ENCODE data around the gene PIP5KL1.

Gene PIP5KL1

GRCh38 chr9:127968700-127969383 is 38.3 kb upstream of the PIP5KL1 start:
- peak; percentile 88 for DNase-seq (ENCODE audit: low spot score)

DNA sequence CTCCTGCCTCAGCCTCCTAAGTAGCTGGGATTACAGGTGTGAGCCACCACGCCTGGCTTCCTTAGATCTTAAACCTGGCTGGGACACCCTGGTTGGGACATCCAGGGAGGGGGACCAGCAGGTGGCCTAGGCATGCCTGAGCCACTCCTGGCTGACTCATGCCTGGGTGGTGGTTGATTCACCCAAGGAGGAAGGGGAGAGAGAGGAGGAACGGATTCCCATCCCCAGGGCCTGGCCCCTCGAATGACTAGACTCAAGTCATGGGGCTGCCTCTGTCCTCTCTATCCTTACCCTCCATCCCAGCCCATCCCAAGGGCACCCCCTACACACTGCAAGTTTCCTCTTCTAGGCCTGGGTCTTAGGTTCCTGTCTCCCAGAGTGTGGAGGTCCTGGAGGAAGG is 37.5 kb upstream of the PIP5KL1 start:
- no peak for DNase-seq (ENCODE audit: low spot score)

- no peak for DNase-seq (ENCODE audit: low spot score)
Measured at GRCh38 chr9:127967151-127967809, 36.7 kb upstream of the PIP5KL1 start.

DNA sequence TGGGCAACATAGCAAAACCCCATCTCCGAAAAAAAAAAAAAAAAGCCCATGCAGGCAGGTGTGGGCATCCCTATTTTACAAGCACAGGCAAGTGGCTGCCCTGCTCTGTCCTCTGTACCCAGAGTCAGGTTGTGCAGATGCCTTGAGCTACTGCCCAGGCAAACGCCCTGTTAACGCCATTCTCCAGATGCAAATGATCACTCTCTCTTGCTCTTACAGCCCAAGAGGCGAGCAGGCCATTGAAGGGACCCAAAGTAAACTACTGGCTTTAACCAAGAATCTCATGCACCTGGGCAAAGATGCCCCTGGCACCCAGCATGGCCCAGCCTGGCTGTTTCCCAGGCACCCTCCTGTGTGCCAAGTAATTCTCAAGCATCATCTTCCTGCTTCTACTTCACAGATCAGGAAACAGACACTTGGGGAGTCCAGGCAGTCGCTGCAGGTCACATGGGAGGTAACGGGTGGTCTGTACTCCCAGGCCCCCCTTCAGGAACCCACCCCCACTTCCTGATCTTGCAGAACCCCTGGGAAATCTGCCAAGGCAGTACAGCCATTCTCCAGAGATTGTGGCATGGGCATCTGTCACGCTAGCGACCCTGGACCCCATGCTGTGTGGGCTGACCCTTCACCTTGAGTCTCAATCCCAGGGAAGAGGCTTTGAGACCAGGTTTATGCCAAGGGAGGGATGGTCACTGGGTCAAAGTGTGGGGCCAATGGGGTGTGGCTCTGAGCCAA is 36.0 kb upstream of the PIP5KL1 start:
- no peak for DNase-seq (ENCODE audit: low spot score)

DNA sequence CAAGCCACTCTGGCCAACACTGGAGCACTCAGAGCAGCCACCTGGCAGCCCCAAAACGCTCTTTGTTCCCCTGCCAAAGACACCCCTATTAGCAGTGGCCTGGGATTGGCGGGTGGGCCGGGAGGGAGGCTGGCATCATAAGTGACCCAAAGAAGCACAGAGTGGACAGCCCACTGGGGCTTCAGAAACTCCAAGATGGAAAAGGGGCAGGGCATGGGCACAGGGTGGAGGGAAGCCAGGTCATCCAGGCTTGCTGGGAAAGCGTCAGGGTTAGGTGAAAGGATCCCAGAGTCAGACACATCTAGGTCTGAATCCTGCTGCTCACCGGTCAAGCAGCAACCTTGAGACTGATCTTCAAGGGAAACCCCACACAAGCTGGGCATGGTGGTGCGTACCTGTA is 35.4 kb upstream of the PIP5KL1 start:
- DNase-seq (ENCODE audit: low spot score): no peak

DNA sequence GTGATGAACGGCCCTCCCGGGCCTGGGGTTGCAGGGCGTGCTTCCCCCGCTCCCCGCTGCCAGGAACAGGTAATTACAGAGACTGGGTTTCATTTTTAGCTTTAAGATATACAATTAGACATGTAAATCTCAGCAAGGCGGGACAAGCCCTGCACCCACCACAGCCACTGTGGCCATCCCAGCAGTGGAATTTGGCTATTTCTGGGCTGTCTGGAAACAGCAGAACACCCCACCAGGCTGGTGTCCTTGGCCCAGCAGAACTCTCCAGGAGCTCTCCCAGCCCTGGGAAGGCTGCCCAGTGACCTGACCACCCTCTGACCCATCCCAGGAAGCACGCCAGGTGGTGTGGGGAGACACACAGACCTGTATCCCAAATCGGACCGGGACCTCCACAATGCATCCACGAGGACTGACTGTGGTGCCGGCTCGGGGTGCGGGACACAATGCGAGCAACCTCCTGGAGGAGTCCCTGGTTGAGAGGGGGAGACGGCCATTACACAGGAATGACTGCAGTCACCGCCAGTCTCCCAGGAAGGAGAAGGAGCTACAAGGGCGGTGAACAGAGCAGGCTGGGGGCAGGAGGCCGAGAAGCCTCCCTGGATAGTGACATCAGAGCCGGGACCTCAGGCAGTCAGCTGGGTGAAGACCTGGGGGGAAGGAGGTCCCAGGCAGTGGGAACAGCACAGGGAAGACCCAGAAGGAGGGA is 32.9 kb upstream of the PIP5KL1 start:
- no peak for DNase-seq (ENCODE audit: low spot score)

DNA sequence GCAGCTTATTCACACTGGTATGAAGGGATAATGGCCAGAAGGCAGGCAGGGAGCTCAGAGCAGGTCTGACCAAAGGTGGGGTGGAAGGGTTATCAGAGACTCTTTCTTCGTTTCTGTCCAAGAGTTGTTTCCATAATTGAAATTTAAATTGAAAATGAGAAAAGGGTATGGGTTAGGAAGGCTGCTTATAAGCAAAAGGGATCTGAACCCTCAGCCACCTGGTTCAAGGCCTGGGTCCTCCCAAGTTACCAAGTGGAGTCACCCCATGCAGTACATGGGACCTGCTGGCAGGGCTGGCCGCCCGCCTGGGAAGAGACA is 32.4 kb upstream of the PIP5KL1 start:
- no peak for DNase-seq (ENCODE audit: low spot score)

DNA sequence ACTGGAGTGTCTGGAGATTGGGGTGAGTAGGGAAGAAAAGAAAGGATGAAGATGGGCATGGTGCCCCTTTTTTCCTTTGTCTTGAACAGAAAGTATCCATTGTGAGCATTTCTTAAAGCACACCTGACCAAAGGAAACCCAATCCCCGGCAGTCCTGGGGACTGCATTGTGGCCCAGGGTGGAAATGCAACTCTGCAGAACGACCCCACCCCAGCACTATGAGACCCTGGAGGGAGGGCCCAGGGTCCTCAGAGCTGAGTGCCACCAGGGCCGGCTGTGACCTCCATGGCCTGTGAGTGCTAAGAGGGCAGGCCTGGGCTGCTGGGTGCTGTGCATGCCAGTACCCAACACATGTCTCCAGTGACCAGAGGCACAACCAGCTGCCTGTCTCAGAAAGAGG is 31.7 kb upstream of the PIP5KL1 start:
- DNase-seq (ENCODE audit: low spot score): no peak

GRCh38 chr9:127961613-127962155 is 31.1 kb upstream of the PIP5KL1 start:
- no peak for DNase-seq (ENCODE audit: low spot score)

DNA sequence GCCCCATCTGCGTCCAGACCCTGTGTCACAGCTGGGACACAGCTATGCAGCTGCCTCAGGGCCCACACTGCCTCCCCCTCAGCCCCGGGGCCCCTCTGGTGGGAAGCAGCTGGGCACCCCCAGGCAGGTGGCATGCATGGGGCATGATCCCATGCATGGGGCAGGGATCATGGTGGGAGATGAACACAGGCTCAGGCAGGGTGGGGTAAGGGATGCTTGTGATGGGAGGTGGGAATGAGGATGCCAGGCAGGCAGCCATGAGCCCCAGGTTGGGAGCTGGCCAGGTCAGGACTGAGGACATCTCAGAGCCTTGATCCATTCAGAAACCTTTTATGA is 30.5 kb upstream of the PIP5KL1 start:
- DNase-seq (ENCODE audit: low spot score): no peak

DNA sequence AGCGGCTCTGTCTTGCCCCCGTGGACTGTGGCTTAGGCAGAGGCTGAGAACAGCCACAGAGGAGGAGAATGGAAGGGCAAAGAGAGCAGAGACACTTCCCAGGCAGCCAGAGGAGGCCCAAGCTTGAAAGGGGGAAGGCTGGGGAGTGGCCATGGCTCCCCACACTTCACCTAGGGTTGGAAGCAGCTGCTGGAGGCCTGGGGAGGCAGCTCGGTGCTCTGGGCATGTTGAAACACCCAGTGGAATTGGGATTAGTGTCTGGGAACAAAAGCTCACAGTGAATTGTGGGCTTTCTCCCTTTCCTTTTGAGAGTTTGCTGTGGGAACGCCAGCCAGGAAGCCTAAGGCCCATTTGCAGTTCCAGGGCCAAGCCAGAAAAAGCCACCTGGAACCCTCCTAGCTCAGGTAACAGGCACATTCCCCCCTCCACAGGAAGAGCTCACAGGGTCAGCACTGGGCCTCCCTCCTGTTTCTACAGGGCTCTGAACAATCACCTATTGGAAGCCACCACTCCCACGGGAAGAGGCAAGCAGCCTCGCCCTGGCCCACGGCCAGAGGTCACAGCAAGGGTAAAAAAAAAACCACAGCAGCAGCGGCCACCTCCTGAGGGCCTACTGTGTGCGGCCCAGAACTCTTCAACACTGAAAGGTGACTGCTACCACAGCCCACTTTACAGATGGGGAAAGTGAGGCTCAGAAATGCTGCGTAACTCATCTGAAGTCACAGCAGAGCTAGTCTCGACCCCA is 30.0 kb upstream of the PIP5KL1 start:
- no peak for DNase-seq (ENCODE audit: low spot score)

GRCh38 chr9:127959841-127960409 is 29.3 kb upstream of the PIP5KL1 start:
- DNase-seq (ENCODE audit: low spot score): no peak

GRCh38 chr9:127959398-127959797 is 28.8 kb upstream of the PIP5KL1 start:
- no peak for DNase-seq (ENCODE audit: low spot score)

DNA sequence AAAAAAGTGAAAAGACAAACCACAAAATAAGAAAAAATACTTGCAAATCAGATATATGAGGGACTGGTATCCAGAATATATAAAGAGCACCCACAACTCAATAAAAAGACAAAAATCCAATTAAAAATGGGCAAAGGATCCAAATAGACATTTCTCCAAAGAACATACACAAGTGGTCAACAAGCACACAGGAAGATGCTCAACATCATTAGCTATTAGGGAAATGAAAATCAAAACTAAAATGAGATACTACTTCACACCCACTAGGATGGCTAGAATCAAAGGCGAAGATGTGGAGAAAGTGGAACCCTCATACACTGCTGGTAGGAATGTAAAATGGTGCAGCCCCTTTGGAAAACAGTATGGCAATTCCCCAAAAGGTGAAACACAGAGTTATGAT is 28.2 kb upstream of the PIP5KL1 start:
- DNase-seq (ENCODE audit: low spot score): no peak

- DNase-seq (ENCODE audit: low spot score): no peak
Measured at GRCh38 chr9:127955294-127956015, 24.9 kb upstream of the PIP5KL1 start.

DNA sequence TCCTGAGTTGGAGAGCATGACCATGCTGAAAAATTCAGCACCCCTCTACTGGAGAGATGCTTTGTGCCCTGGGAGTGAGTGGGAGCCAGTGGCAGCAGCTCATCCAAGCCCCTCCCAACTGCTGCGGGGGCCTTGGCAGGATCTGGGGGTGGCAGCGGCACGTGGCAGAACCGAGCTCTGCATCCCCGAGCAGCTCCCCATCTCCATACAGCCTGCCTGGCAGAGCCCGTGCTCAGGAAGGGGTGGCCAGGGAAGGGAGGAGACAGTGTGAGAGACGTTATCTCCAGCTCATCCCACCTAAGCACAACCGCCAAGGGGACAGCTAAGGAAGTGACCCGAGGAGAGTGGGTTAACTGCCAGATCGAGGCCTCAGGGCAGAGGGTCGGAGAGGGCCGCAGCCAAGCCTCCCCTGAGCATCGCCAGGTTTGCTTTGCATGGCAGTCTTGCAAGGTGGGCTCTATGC is 24.3 kb upstream of the PIP5KL1 start:
- no peak for DNase-seq (ENCODE audit: low spot score)

- no peak for DNase-seq (ENCODE audit: low spot score)
Measured at GRCh38 chr9:127953768-127954505, 23.4 kb upstream of the PIP5KL1 start.

DNA sequence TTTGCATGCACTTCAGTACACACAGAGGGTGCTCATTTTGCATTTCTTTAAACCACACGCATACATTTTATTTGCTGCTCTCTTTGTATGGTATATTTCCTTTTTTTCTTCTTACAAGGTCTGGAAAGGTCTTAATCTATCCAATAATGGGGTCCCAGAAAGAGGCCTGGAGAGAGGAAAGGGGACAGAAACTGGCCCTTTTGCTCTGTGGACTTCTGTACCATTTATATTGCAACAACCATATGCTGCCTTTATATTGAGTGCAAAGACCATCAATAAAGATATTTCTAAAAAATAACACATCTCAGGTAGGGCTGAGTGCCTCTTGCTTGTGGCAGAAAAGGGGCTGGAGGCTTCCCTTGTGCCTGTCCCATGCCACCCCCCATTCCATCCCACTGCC is 22.6 kb upstream of the PIP5KL1 start:
- no peak for DNase-seq (ENCODE audit: low spot score)

- no peak for DNase-seq (ENCODE audit: low spot score)
Measured at GRCh38 chr9:127950513-127951289, 20.1 kb upstream of the PIP5KL1 start.

All from AG08396 (cell line).